PC-9 (cell line): ENCODE results near the gene FLAD1. TPM values are rescaled to one million over a fixed set of nuclear protein-coding genes. Genes with fewer than 3 reads are reported as not detected.
A peak's percentile ranks its signal among the peaks of the same experiment; 100 is the strongest.

ENCODE experiments used
- BruUV-seq: library from RNA; stranded (reverse); fragments of 400-500 nt; replicated peaks from 2 replicates; lab custom pipeline; 2021; lab: Mats Ljungman, UMichigan
- CTCF ChIA-PET: fragments of 300-600 bp; sonication (Branson Sonifier 250); formaldehyde crosslinking; loops from one replicate; lab custom pipeline; 2022; ENCODE audit warnings: antibody characterized with exemption; lab: Charles Lee
- POLR2A ChIA-PET: fragments of 300-600 bp; sonication (Branson Sonifier 250); formaldehyde crosslinking; loops from one replicate; lab custom pipeline; 2022; ENCODE audit warnings: antibody characterized with exemption; ENCODE audit not compliant: unreplicated experiment; lab: Charles Lee
- DNase-seq, 2 experiments: peaks; one replicate each; pipeline versions ENCODE4 v3.0.0 to v3.0.0-alpha.2; 2015 to 2022; ENCODE audit warnings: mixed read lengths in 1 of 2
- H2AFZ ChIP-seq: fragments of 200-600 bp; sonication (generic); 2 replicates; pipeline ENCODE4 v1.8.1; 2017; ENCODE audit warnings: antibody characterized with exemption
- H3F3A ChIP-seq: fragments of 200-600 bp; sonication (generic); 2 replicates; pipeline ENCODE4 v1.8.1; 2017; ENCODE audit warnings: antibody characterized with exemption, mild to moderate bottlenecking, low read depth; ENCODE audit not compliant: insufficient read depth
- H3K27ac ChIP-seq: fragments of 200-600 bp; sonication (generic); 2 replicates; pipeline ENCODE4 v1.6.1; 2016; ENCODE audit warnings: mixed run types
- H3K27me3 ChIP-seq: fragments of 200-600 bp; sonication (generic); 2 replicates; pipeline ENCODE4 v1.6.1; 2016; ENCODE audit warnings: low read depth, mixed run types; ENCODE audit not compliant: insufficient read depth
- H3K36me3 ChIP-seq: fragments of 200-600 bp; sonication (generic); 2 replicates; pipeline ENCODE4 v1.6.1; 2016; ENCODE audit warnings: low read depth, mixed run types
- H3K4me1 ChIP-seq: fragments of 200-600 bp; sonication (generic); replicated peaks from 2 replicates; pipeline ENCODE4 v1.6.1; 2016; ENCODE audit warnings: mixed run types; ENCODE audit not compliant: insufficient read depth
- H3K4me2 ChIP-seq: fragments of 200-600 bp; sonication (generic); 2 replicates; pipeline ENCODE4 v1.6.1; 2017; ENCODE audit warnings: mixed run types
- H3K4me3 ChIP-seq: fragments of 200-600 bp; sonication (generic); 2 replicates; pipeline ENCODE4 v1.6.1; 2016; ENCODE audit warnings: mixed run types
- H3K79me2 ChIP-seq: fragments of 200-600 bp; sonication (generic); 2 replicates; pipeline ENCODE4 v1.6.1; 2017; ENCODE audit warnings: low read depth, mixed run types
- H3K9me2 ChIP-seq: fragments of 200-600 bp; sonication (generic); 2 replicates; pipeline ENCODE4 v1.8.1; 2017; ENCODE audit warnings: mild to moderate bottlenecking; ENCODE audit not compliant: insufficient read depth
- H3K9me3 ChIP-seq: fragments of 200-600 bp; sonication (generic); 2 replicates; pipeline ENCODE4 v1.8.1; 2016; ENCODE audit warnings: low read depth; ENCODE audit not compliant: insufficient read depth
- H4K20me1 ChIP-seq: fragments of 200-600 bp; sonication (generic); 2 replicates; pipeline ENCODE4 v1.8.1; 2017; ENCODE audit not compliant: insufficient read depth
- CTCF ChIP-seq: fragments of 200-600 bp; sonication (generic); conservative IDR thresholded peaks from 2 replicates; pipeline ENCODE4 v1.6.1; 2017; ENCODE audit warnings: mixed run types, antibody characterized with exemption, mild to moderate bottlenecking, moderate library complexity
- EZH2 ChIP-seq: fragments of 200-600 bp; sonication (generic); IDR thresholded peaks from 2 replicates; pipeline ENCODE4 v1.8.0; 2017; ENCODE audit warnings: antibody characterized with exemption, low read depth
- intact Hi-C: fragments of 100-400 bp; cut with micrococcal nuclease; formaldehyde crosslinking; loops from one replicate; pipeline ENCODE4 v1.10.0; 2022; ENCODE audit not compliant: unreplicated experiment
- total RNA-seq: library from RNA; stranded (reverse); gene quantifications from 2 replicates; pipeline ENCODE4 v1.2.3, GENCODE V29; 2021

FLAD1 gene
- total RNA-seq, 1 experiment from 2014 or later: 54.2 TPM

- Histone ChIP-seq H3K4me3 (peak overlapping the region; percentile 62), H3K4me2 (peak overlapping the region; percentile 82), H3K79me2 (peaks cover 5% of the 10 kb centered on the region; the same call in 1 of the 2 replicates), H3K9me3 (no peaks in the 10 kb centered on the region), H3F3A (peaks cover 26% of the 10 kb centered on the region; the same call in 1 of the 2 replicates), H2AFZ (peak overlapping the region; percentile 95), H3K36me3 (no peaks in the 10 kb centered on the region), H3K27ac (peak overlapping the region; percentile 93), H4K20me1 (no peaks in the 10 kb centered on the region), H3K4me1 (peaks cover 50% of the 10 kb centered on the region), H3K9me2 (no peaks in the 10 kb centered on the region), H3K27me3 (no peaks in the 10 kb centered on the region)
- TF ChIP-seq CTCF (peak; percentile 26; the same call in 1 of the 2 replicates), EZH2 (no peak)
- ChIA-PET CTCF (no interaction called here), POLR2A (interaction anchor here (0.6 to 0.7 kb wide), 3 partner anchors 19 to 147 kb away, joined by 4 to 7 read pairs (median 5); partner anchors contain the start of gene SHC1)
- BruUV-seq: TSS peak; percentile 98
- intact Hi-C loops: loop anchor here (1.0 to 5.0 kb wide), 5 partner anchors 35 to 379 kb away; partner anchors contain the start of gene UBE2Q1
- peak; percentile 87 for DNase-seq
Observed at GRCh38 chr1:154937085-154937987, 45.8 kb upstream of the FLAD1 start.

- H3K4me1 ChIP-seq: peaks cover 46% of the 10 kb centered on the region
- TF ChIP-seq CTCF (no peak), EZH2 (no peak)
- no TSS peak for BruUV-seq
- intact Hi-C loops: loop anchor here (1.0 to 5.0 kb wide), 5 partner anchors 34 to 379 kb away; partner anchors contain the start of gene UBE2Q1
- H3K9me3 ChIP-seq: no peaks in the 10 kb centered on the region
- H2AFZ ChIP-seq: peak overlapping the region; percentile 95
- H3K27me3 ChIP-seq: no peaks in the 10 kb centered on the region
- POLR2A ChIA-PET: interaction anchor here (0.6 kb wide), 1 partner anchor 18 kb away, joined by 4 read pairs; no protein-coding TSS in a partner anchor
- H3K4me2 ChIP-seq: peak overlapping the region; percentile 82
- no peaks in the 10 kb centered on the region for H3K36me3 ChIP-seq
- peaks cover 5% of the 10 kb centered on the region; the same call in 1 of the 2 replicates for H3K79me2 ChIP-seq
- peaks cover 19% of the 10 kb centered on the region; the same call in 1 of the 2 replicates for H3F3A ChIP-seq
- CTCF ChIA-PET: interaction anchor here (0.6 kb wide), 1 partner anchor 122 kb away, joined by 3 read pairs; no protein-coding TSS in a partner anchor
- no peaks in the 10 kb centered on the region for H3K9me2 ChIP-seq
- peak overlapping the region; percentile 93 for H3K27ac ChIP-seq
- peak overlapping the region; percentile 62 for H3K4me3 ChIP-seq
- DNase-seq: no peak
- no peaks in the 10 kb centered on the region for H4K20me1 ChIP-seq
Observed at GRCh38 chr1:154937988-154938386, 45.2 kb upstream of the FLAD1 start.
